HepG2 (cell line): ENCODE measurements around the gene C1QTNF3. TPM values are rescaled to one million over a fixed set of nuclear protein-coding genes. Genes with fewer than 3 reads are reported as not detected.

Source experiments
- AGO2 ChIP-seq: fragments of 200-400 bp; formaldehyde crosslinking; optimal IDR thresholded peaks from 2 replicates; pipeline ENCODE3; 2017; ENCODE audit warnings: mild to moderate bottlenecking, low read depth, low read length, moderate library complexity
- CENPX ChIP-seq: sonication (generic); formaldehyde crosslinking; IDR thresholded peaks from 2 replicates; pipeline ENCODE4 v1.9.0; 2021; ENCODE audit warnings: mild to moderate bottlenecking, missing genetic modification reagents, moderate library complexity
- FOXA1 ChIP-seq, 2 experiments: fragments of 450-650 bp in 1 of 2; sonication (generic) in 1 of 2; formaldehyde crosslinking in 1 of 2; IDR thresholded peaks; 2 replicates each; pipeline versions ENCODE4 v1.4.0 to v1.6.1; 2016 to 2020; ENCODE audit warnings: missing genetic modification reagents in 1 of 2
- FUBP1 ChIP-seq: sonication (generic); formaldehyde crosslinking; IDR thresholded peaks from 2 replicates; pipeline ENCODE4 v1.5.1; 2020; ENCODE audit warnings: missing genetic modification reagents, mild to moderate bottlenecking, borderline replicate concordance
- GPBP1L1 ChIP-seq: sonication (generic); formaldehyde crosslinking; IDR thresholded peaks from 2 replicates; pipeline ENCODE4 v1.5.0; 2020; ENCODE audit warnings: mild to moderate bottlenecking, missing genetic modification reagents
- KDM5B ChIP-seq: sonication (generic); formaldehyde crosslinking; IDR thresholded peaks from 2 replicates; pipeline ENCODE4 v1.4.0; 2020; ENCODE audit warnings: missing genetic modification reagents, mild to moderate bottlenecking, borderline replicate concordance
- MED8 ChIP-seq: sonication (generic); formaldehyde crosslinking; IDR thresholded peaks from 2 replicates; pipeline ENCODE4 v1.8.1; 2023; ENCODE audit warnings: mild to moderate bottlenecking, missing genetic modification reagents; ENCODE audit not compliant: insufficient replicate concordance
- MLLT10 ChIP-seq: sonication (generic); formaldehyde crosslinking; IDR thresholded peaks from 2 replicates; pipeline ENCODE4 v1.4.0; 2020; ENCODE audit warnings: missing genetic modification reagents
- MXD1 ChIP-seq: sonication (generic); formaldehyde crosslinking; IDR thresholded peaks from 2 replicates; pipeline ENCODE4 v1.4.0; 2020; ENCODE audit warnings: mild to moderate bottlenecking, missing genetic modification reagents
- RXRA ChIP-seq: sonication (generic); formaldehyde crosslinking; IDR thresholded peaks from 2 replicates; pipeline ENCODE4 v1.5.1; 2020; ENCODE audit warnings: missing genetic modification reagents
- SRSF1 ChIP-seq: fragments of 200-400 bp; formaldehyde crosslinking; optimal IDR thresholded peaks from 2 replicates; pipeline ENCODE3; 2017; ENCODE audit warnings: mild to moderate bottlenecking, low read depth, low read length, moderate library complexity
- TCF7 ChIP-seq: sonication (generic); IDR thresholded peaks from 2 replicates; pipeline ENCODE4 v1.6.1; 2016; ENCODE audit warnings: antibody characterized with exemption, low read depth
- TRIM22 ChIP-seq: fragments of 450-650 bp; IDR thresholded peaks from 2 replicates; pipeline ENCODE4 v1.6.1; 2017
- ZBTB34 ChIP-seq: sonication (generic); formaldehyde crosslinking; IDR thresholded peaks from 2 replicates; pipeline ENCODE4 v1.8.0; 2022; ENCODE audit warnings: mild to moderate bottlenecking, missing genetic modification reagents
- ZNF382 ChIP-seq: sonication (generic); formaldehyde crosslinking; IDR thresholded peaks from 2 replicates; pipeline ENCODE4 v1.5.0; 2020; ENCODE audit warnings: missing genetic modification reagents, mild to moderate bottlenecking, borderline replicate concordance
- ZNF687 ChIP-seq: sonication (generic); formaldehyde crosslinking; IDR thresholded peaks from 2 replicates; pipeline ENCODE4 v1.5.1; 2020; ENCODE audit warnings: mild to moderate bottlenecking, missing genetic modification reagents, moderate library complexity
- polyA plus RNA-seq, 8 experiments: library from polyadenylated mRNA; depleted of rRNA in 3 of 8; stranded (reverse) in 7 of 8; unstranded in 1 of 8; fragments of >200 nt; fragmentation: Illumina TruSeq in 4 of 8; extraction: Trizol in 4 of 8; gene quantifications; 2 replicates each; pipeline versions ENCODE4 v1.2.1 to v1.2.3, GENCODE V29; 2011 to 2016; ENCODE audit warnings: low read depth in 4 of 8, missing spikeins in 1 of 8, mixed read lengths in 1 of 8; ENCODE audit not compliant: insufficient read depth in 1 of 8
- total RNA-seq, 5 experiments: library from RNA; depleted of rRNA; stranded (reverse); fragments of >200 nt; fragmentation: Illumina TruSeq; extraction: Trizol; gene quantifications; 2 replicates each; pipeline ENCODE4 v1.2.3, GENCODE V29; 2016; ENCODE audit warnings: low read depth in 1 of 5

The C1QTNF3 gene
- total and polyA plus RNA-seq, 2 of the 13 experiments (the other 11 are each of a cell fraction or from before 2014, with no cell fraction given): 3.3 to 10.8 TPM

GRCh38 chr5:34007621-34008600 is 35.1 kb downstream of the C1QTNF3 start, which contains the start of gene AMACR (continued):
- peak; percentile 95 for TF ChIP-seq ZNF687 (CRISPR knock-in tag)
- TF ChIP-seq FUBP1 (CRISPR knock-in tag): no peak
- TF ChIP-seq AGO2: peak; percentile 96
- no peak for TF ChIP-seq CENPX (CRISPR knock-in tag)
- no peak for TF ChIP-seq TRIM22
- TF ChIP-seq SRSF1: peak; percentile 79
- peak; percentile 81; the same call in 1 of the 2 replicates for TF ChIP-seq RXRA
- TF ChIP-seq MED8 (CRISPR knock-in tag): peak; percentile 39
- TF ChIP-seq ZNF382 (CRISPR knock-in tag): no peak
- no peak for TF ChIP-seq GPBP1L1 (CRISPR knock-in tag)
- no peak for TF ChIP-seq ZBTB34
- TF ChIP-seq MXD1: peak; percentile 95
- no peak for TF ChIP-seq MLLT10 (CRISPR knock-in tag)
- peak; percentile 96 for TF ChIP-seq KDM5B (CRISPR knock-in tag)
- no peak for TF ChIP-seq FOXA1 (IDR thresholded peaks at IDR 0.05)
- TF ChIP-seq FOXA1 (CRISPR knock-in tag; IDR thresholded peaks at IDR 0.05): peak; percentile 9; the same call in 1 of the 2 replicates
- no peak for TF ChIP-seq TCF7
